ENCODE data around the gene HDAC4.

The HDAC4 gene

DNA sequence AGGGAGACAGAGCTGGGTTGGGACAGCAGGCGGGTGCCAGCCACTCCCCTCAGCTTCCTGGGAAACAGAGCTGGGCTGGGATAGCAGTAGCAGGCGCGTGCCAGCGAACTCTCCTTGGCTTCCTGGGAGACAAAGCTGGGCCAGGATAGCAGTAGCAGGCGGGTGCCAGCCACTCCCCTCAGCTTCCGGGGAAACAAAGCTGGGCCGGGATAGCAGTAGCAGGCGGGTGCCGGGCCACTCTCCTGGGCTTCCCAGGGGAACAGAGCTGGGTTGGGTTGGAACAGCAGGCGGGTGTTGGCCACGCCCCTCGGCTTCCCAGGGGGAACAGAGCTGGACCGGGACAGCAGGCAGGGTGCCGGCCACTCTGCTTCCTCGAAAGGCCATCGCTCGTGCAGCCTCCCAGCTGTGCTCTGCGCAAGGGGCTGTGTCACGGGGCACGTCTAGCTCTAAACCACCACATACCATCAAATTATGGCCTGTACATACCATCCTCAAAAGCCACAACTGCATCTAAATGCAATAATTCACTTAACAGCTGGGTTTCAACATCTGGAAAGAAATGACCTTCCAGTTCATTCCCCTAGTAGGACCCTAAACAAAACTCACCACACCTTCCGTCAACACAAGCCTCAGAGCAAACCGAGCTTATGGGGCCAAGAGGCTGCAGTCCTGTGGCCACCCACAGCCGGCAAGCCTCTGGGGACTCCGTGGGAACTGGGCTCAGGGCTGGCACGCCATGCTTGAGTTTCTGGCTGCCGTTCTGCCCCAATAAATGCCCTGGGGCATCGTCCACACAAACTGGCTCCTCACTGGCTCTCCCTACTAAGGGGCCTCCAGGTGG, 324.7 kb downstream of the HDAC4 start:
- H3K9ac ChIP-seq (ENCODE audit: low read length) = no peak overlapping the region
- H3K36me3 ChIP-seq (ENCODE audit: insufficient read depth, low read length) = no peaks in the 10 kb centered on the region
- no peaks in the 10 kb centered on the region for H4K20me1 ChIP-seq (ENCODE audit: insufficient read depth, low read length)
- H3K4me3 ChIP-seq (ENCODE audit: low read depth, low read length, poor library complexity, severe bottlenecking) = no peak overlapping the region
- no peaks in the 10 kb centered on the region for H3F3A ChIP-seq (ENCODE audit: insufficient read depth, low read length)
- TF ChIP-seq, protein P1, sequence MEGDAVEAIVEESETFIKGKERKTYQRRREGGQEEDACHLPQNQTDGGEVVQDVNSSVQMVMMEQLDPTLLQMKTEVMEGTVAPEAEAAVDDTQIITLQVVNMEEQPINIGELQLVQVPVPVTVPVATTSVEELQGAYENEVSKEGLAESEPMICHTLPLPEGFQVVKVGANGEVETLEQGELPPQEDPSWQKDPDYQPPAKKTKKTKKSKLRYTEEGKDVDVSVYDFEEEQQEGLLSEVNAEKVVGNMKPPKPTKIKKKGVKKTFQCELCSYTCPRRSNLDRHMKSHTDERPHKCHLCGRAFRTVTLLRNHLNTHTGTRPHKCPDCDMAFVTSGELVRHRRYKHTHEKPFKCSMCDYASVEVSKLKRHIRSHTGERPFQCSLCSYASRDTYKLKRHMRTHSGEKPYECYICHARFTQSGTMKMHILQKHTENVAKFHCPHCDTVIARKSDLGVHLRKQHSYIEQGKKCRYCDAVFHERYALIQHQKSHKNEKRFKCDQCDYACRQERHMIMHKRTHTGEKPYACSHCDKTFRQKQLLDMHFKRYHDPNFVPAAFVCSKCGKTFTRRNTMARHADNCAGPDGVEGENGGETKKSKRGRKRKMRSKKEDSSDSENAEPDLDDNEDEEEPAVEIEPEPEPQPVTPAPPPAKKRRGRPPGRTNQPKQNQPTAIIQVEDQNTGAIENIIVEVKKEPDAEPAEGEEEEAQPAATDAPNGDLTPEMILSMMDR (IDR thresholded peaks at IDR 0.05; ENCODE audit: low read length) = no peak
- TF ChIP-seq EZH2 (IDR thresholded peaks at IDR 0.05; ENCODE audit: borderline replicate concordance, low read length) = no peak
- H3K9me3 ChIP-seq (ENCODE audit: low read length) = no peaks in the 10 kb centered on the region
- H3K79me2 ChIP-seq (ENCODE audit: insufficient read depth, low read length) = no peaks in the 10 kb centered on the region
- H3K27me3 ChIP-seq (ENCODE audit: insufficient read depth, low read length) = no peaks in the 10 kb centered on the region
- H3K4me2 ChIP-seq (ENCODE audit: low read length) = no peak overlapping the region
- no peaks in the 10 kb centered on the region for H3K9me2 ChIP-seq (ENCODE audit: low read depth, low read length)
- no peak overlapping the region for H3K27ac ChIP-seq (ENCODE audit: low read depth, low read length, poor library complexity, severe bottlenecking)
- H3K4me1 ChIP-seq (ENCODE audit: insufficient read depth, low read length, severe bottlenecking) = no peaks in the 10 kb centered on the region
- no peak overlapping the region for H2AFZ ChIP-seq (ENCODE audit: low read length)

DNA sequence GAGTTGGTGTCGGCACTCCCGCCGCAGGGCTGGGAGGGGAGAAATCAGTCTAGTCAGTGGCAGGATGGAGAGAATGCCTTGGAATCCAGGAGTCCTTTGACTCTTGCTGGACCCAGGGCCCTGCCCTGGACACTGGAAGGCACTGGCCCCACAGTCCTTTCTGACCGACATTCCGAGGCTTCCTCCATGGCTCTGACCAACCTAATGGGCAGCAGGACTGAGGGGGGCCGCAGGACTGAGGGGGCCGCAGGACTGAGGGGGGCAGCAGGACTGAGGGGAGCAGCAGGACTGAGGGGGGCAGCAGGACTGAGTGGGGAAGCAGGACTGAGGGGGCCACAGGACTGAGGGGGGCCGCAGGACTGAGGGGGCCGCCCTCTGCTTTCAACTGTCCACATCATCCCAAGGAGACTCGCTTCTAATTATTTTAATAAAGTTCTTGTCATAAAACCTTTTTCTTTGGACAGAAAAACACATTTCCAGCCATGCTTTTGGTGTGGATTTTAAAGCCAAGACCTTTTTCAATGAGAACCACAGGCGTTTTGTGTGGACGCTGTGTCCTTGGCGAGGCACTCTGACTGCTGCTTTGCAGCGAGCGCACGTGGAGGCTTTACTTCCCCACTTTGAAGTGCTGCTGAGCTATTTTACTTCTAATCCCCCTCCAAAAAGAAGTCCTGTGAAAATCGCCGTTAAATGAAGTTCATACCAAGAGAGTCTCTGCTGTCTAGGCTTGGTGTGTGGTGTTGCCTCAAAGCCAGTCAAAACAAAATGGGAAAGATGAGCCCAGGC, 326.9 kb downstream of the HDAC4 start:
- Histone ChIP-seq H3K4me3 (ENCODE audit: low read depth, low read length, poor library complexity, severe bottlenecking) (no peak overlapping the region), H3K4me2 (ENCODE audit: low read length) (no peak overlapping the region), H3K79me2 (ENCODE audit: insufficient read depth, low read length) (no peaks in the 10 kb centered on the region), H4K20me1 (ENCODE audit: insufficient read depth, low read length) (no peaks in the 10 kb centered on the region), H3K4me1 (ENCODE audit: insufficient read depth, low read length, severe bottlenecking) (no peaks in the 10 kb centered on the region), H3K27ac (ENCODE audit: low read depth, low read length, poor library complexity, severe bottlenecking) (no peak overlapping the region), H3K9me3 (ENCODE audit: low read length) (no peaks in the 10 kb centered on the region), H2AFZ (ENCODE audit: low read length) (no peak overlapping the region), H3K9me2 (ENCODE audit: low read depth, low read length) (no peaks in the 10 kb centered on the region), H3F3A (ENCODE audit: insufficient read depth, low read length) (no peaks in the 10 kb centered on the region), H3K9ac (ENCODE audit: low read length) (no peak overlapping the region), H3K36me3 (ENCODE audit: insufficient read depth, low read length) (no peaks in the 10 kb centered on the region), H3K27me3 (ENCODE audit: insufficient read depth, low read length) (no peaks in the 10 kb centered on the region)
- TF ChIP-seq EZH2 (IDR thresholded peaks at IDR 0.05; ENCODE audit: borderline replicate concordance, low read length) = no peak
- TF ChIP-seq, protein P1 (IDR thresholded peaks at IDR 0.05; ENCODE audit: low read length) = no peak

DNA sequence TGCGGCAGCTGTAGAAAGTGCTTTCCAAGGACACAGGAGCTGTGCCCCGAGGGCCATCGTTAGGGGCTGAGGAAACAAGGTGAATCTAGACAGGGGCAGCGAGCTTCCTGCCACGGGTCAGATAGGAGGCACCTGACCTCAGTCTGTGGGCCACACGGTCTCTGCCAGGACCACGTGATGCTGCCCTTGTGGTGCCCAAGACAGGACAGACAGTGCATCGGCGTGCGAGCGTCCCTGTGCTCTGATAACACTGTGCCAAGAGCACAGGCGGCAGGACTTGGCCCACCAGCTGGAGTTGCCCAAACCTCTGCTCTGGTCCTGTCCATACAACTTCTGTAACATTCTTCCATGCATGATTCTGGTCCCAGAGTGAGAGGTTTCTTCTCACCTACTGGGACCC, 327.6 kb downstream of the HDAC4 start:
- H3K4me2 ChIP-seq (ENCODE audit: low read length) = no peak overlapping the region
- no peak overlapping the region for H2AFZ ChIP-seq (ENCODE audit: low read length)
- no peaks in the 10 kb centered on the region for H3K27me3 ChIP-seq (ENCODE audit: insufficient read depth, low read length)
- no peaks in the 10 kb centered on the region for H3K79me2 ChIP-seq (ENCODE audit: insufficient read depth, low read length)
- no peak overlapping the region for H3K9ac ChIP-seq (ENCODE audit: low read length)
- H3K9me3 ChIP-seq (ENCODE audit: low read length) = no peaks in the 10 kb centered on the region
- H3K27ac ChIP-seq (ENCODE audit: low read depth, low read length, poor library complexity, severe bottlenecking) = no peak overlapping the region
- no peaks in the 10 kb centered on the region for H4K20me1 ChIP-seq (ENCODE audit: insufficient read depth, low read length)
- no peaks in the 10 kb centered on the region for H3K4me1 ChIP-seq (ENCODE audit: insufficient read depth, low read length, severe bottlenecking)
- H3K36me3 ChIP-seq (ENCODE audit: insufficient read depth, low read length) = no peaks in the 10 kb centered on the region
- no peaks in the 10 kb centered on the region for H3K9me2 ChIP-seq (ENCODE audit: low read depth, low read length)
- TF ChIP-seq, protein P1 (IDR thresholded peaks at IDR 0.05; ENCODE audit: low read length) = no peak
- TF ChIP-seq EZH2 (IDR thresholded peaks at IDR 0.05; ENCODE audit: borderline replicate concordance, low read length) = no peak
- no peak overlapping the region for H3K4me3 ChIP-seq (ENCODE audit: low read depth, low read length, poor library complexity, severe bottlenecking)
- H3F3A ChIP-seq (ENCODE audit: insufficient read depth, low read length) = no peaks in the 10 kb centered on the region
